Measurements from ENCODE around the gene HSD11B2.

Gene HSD11B2

GRCh38 chr16:67454852-67455251, 23.9 kb downstream of the HSD11B2 start:
- no peak for DNase-seq

GRCh38 chr16:67456391-67457081, 25.6 kb downstream of the HSD11B2 start:
- peak; percentile 46 for DNase-seq

GRCh38 chr16:67457611-67458010, 26.7 kb downstream of the HSD11B2 start:
- no peak for DNase-seq

DNA sequence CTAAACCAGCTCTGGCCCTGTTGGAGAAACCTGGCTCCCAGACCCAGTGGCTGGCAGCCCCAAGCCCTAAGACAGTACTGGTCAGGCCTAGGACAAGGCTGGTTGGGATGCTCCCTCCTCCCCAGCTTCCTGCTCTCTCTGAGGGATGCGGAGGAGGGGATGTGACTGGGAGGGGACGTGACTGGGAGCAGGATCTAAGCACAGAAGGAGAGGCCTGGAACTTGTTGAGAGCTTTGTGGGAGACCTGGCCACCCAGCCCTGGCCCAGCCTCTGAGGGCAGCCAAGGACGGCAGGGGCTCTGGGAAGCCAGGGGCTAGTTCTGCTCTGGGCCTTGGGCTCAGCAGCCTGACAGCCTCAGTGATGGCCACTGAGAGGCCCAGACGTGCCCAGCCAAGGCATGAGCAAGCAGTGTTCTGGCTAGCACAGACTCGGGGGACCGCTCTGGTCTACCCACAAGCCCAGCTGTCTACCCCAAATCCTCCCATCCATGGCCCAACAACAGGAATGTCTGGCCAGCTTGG, 27.3 kb downstream of the HSD11B2 start:
- no peak for DNase-seq

DNA sequence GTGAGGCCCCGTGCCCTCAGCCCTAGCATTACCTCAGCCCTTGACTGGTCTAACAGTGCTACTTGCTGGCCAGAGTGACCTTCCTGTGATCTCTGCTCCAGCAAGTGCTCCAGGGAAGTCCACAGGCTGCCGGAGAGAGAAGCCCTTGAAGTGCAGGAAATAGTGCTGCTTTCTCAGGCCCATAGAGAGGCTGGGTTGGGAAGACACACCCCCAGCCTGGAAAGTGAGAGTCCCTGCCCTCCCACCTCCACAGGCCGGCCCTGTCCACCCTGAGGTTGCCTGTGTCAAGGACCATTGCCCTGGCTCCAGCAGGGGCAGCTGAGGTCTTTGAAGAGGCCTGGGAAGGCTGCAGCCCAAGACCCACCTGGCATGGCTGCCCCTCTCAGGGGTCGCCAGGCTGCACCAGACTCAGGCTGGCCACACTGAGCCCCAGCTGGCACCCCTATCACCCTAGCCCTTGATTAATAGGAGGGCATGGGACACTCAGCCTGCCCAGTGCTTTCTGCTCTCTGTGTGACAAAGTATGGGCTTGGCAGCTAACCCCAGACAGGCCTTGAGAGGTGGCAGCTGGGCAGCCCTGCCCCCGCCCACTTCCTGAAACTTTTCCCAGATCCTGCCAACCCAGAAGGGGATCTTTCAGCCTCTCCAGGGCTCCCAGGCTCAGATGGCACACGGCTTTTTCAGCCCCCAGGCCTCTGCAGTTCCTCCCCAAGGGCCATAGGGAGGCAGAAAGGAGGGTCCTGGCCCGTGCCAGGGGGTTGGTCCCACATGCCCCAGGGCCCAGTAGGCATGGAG, 28.3 kb downstream of the HSD11B2 start:
- DNase-seq, result no peak

GRCh38 chr16:67459861-67460150, 28.9 kb downstream of the HSD11B2 start:
- DNase-seq, result no peak

- peak; percentile 91 for DNase-seq
Measured at GRCh38 chr16:67460168-67460567, 29.2 kb downstream of the HSD11B2 start.

- no peak for DNase-seq
Measured at GRCh38 chr16:67460961-67461360, 30.0 kb downstream of the HSD11B2 start.

- peak; percentile 32 for DNase-seq
Measured at GRCh38 chr16:67461600-67462278, 30.8 kb downstream of the HSD11B2 start.

- DNase-seq, result no peak
Measured at GRCh38 chr16:67462279-67462655, 31.3 kb downstream of the HSD11B2 start.

- no peak for DNase-seq
Measured at GRCh38 chr16:67463059-67463458, 32.1 kb downstream of the HSD11B2 start.

GRCh38 chr16:67463691-67464090, 32.8 kb downstream of the HSD11B2 start:
- DNase-seq, result no peak

GRCh38 chr16:67464565-67464964, 33.6 kb downstream of the HSD11B2 start:
- no peak for DNase-seq

- no peak for DNase-seq
Measured at GRCh38 chr16:67466581-67466980, 35.7 kb downstream of the HSD11B2 start.

DNA sequence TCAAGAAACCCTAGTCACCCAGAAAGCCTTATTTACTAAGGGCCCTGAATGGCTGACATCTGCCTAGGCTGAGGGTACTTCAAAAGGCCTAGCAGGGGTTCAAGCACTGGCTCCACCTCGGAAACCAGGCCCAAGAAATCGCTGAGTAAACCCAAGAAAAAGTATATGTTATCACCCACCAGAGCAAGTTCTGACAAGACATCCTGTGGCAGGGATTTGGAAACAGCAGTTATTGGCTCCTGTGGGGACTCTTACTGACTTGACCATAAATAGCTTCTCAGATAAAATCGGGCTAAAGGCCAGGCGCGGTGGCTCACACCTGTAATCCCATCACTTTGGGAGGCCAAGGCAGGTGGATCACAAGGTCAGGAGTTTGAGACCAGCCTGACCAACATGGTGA, 37.8 kb downstream of the HSD11B2 start:
- DNase-seq, result peak; percentile 37

DNA sequence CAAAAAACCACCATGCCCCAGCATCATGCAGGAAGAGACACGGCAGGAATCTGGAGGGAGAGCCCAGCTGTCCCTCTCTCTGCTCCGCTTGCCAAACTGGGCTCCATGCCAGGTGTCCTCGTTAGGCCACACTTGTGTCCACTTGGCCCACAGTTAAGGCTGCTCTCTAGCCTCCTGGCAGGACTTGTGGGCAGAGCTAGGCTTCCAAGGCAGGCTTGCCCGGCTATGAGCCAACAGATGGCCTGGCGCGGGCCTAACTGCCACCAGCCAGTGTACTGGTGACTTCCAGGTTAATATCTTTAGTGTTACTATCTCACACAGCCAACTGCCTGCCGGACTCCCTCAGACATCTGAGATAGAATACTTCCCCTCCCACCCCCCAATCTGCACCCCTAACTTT, 39.4 kb downstream of the HSD11B2 start:
- peak; percentile 92 for DNase-seq

DNA sequence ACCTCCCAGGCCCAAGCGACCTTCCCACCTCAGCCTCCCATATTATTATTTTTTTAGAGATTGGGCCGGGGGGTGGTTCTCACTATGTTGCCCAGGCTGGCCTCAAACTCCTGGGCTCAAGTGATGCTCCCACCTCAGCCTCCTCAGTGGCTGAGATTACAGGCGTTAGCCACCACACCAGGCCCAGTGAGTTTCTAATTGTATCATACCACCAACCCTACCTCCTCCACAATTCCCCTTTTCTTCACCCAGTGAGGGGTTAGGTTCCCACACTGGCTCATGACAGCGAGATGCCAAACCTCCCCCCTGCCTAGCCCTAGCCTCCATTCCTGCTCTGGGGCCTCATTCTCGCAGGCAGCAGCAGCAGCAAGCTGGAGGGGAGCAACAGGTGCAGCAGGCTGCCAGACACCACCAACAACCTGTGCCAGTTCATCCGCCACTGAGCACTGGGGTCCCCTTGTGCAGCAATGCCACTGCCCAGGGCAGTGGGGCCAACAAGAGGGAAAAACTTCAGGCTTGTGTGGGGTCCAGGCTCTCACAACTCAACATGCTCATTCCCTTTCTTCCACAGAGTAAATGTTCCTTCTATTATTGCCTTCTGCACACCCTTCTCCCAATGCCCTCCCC, 41.0 kb downstream of the HSD11B2 start:
- DNase-seq, result no peak

DNA sequence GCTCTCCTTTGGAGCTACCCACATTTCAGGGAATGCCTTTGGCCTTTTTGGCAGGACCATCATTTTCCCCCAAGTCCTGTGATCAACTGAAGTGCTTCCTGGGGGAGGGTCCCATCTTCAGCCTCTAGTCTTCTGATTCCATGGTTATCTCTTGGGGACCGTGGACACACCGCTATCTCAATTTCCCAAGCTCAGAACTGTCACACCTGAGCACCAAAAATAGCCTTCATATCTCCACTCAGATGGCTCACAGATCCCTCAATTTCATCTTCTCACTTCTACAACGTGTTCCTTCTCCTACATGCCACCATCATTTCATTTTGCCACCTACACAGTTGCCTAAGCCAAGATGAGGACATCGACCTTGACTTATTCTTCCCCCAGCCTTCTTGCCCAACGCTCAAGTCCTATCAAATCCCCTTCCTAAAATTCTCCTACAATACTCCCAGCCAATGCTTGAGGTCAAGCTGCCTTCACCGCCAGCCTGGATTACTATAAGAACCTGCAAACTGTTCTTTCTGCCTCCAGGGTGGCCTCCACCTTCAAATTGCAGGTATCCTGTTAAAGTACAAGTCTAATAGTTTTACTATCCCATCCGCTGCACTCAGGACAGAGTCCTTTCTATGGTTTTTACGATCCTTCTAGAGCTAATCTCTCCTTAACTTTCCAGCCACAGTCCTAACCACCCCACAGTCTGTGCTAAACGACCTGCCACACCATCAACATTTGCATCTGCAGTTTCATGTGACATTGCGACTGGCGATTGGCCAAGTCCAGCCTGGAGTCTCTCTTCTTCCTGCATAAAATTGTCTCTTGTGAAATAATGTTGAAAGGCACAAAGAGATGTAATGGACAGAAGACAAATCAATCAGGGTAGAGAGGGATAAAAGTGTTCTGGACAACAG, 43.9 kb downstream of the HSD11B2 start:
- peak; percentile 72 for DNase-seq

GRCh38 chr16:67477960-67478554, 47.1 kb downstream of the HSD11B2 start:
- DNase-seq, result no peak

GRCh38 chr16:67480833-67481560, 50.1 kb downstream of the HSD11B2 start, which contains the start of gene ATP6V0D1:
Gene ATP6V0D1, minus strand, starts transcription at chr16:67481157. Its CDS starts 71 bp downstream, at chr16:67481086.
- DNase-seq, result peak; percentile 98
